Suppressor macrophage treated with lipopolysaccharide for 1 hour (primary cell): Measurements from ENCODE around the gene NAPA.

ENCODE experiments used
- DNase-seq, 3 donors: peaks; one replicate each; pipeline ENCODE4 v3.0.0-alpha.2; 2020 to 2022

Gene NAPA

DNA sequence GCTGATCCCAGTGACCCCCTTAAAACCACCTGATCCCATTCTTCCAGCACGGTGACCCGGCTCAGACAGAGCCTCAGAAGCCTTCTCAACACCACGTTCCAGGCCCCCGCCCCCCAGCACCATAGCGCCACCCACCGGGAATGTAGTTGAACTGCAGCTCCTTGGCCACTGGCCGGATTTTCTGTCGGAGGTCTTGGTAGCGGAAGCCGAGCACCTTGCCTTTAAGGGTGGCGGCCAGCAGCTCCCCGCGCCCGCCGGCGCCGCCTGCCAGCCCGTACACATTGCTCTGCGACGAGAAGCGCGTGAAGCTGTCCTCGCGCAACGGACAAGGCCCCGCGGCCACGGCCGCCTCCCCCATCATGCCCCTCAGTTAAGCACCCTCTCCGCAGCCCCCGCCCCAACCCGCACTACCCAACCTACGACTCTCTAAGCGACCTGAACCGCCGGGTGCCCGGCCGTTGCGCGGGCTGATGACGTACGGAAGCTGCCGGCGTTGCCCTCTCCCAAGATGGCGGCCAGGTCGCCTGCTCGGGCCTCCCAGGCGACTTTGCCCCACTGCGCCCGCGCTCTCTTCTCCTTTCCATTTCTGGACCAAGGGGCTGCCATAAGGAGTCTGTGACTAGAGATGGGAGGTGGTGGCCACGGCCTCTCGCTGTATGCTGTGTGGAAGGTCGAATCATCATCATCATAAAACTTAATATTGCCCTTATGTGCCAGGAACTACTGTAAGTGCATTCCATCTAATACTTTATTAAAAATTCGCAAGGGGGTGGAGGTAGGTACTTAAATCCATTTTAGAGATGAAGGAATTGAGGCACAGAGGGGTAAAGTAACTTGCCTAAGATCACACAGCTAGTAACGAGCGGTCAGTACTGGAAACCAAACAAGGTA lies 30.8 kb downstream of the NAPA start, which contains the start of gene KPTN:
Gene KPTN, minus strand, starts transcription at position 420 of the 891 bp plus-strand sequence. Its CDS starts 59 bp downstream, at position 361.
- peak; percentile 94 to 96 (median 95) for DNase-seq

DNA sequence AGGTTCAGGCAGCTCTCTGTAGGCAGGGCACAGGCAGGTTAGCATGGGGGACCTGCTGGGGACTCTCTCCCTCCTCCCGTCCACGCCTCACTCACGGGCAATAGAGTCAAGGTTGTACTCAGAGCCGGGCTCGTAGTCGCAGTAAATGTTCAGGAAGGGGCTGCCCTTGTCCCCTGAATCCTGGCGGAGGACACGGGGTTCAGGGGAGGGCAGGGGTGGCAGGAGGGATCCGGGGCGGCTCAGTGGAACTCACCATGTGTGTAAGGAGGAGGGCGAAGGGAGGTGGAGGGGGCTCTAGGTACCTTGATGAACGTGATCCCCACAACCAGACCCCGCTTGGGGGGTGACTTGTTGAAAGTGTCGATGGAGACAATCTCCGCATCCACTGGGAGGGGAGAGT lies 31.7 kb downstream of the NAPA start:
- DNase-seq: no peak

DNA sequence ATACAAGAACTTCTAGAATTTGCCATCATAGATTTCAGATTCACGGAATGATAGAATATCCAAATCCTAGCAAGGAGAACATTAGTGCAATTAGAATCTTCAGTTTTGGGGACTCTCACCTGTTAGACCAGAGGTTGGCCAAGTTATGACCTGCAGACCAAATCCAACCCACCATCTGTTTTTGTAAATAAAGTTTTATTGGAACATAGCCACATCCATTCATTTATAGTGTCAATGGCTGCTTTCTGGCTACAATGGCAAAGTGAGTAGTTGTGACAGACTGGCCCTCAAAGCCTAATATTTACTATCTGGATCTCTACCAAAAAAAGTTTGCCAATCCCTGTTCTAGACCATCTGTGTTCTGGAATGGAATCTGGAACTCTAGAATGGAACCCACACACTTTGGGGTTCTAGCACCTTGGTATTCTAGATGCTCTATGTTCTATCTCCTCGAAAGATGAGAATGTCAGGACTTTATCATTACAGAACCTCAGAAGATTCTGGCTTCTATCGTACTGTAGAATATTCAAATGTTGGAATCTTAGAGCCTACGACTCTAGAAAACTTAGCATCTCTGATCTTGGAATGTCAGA lies 33.3 kb downstream of the NAPA start:
- no peak for DNase-seq

DNA sequence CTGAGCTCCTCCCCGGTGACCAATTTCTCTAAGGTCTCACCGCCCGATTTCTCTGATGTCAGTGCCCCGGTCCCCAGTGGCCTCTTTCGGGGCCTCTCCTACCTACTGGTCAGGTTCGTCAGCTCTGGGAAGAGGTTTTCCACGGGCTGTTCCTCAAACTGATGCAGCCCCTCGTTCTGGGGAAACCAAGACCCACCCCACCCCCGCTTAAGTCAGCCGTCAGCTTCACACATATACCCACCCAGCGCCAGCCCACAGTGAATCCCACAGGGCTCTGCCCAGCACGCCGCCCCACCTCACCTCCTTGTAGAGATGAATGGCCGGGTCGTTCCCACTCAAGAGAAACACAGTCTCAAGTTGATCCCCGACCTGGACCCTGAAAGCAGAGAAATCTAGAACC lies 34.2 kb downstream of the NAPA start:
- no peak for DNase-seq

DNA sequence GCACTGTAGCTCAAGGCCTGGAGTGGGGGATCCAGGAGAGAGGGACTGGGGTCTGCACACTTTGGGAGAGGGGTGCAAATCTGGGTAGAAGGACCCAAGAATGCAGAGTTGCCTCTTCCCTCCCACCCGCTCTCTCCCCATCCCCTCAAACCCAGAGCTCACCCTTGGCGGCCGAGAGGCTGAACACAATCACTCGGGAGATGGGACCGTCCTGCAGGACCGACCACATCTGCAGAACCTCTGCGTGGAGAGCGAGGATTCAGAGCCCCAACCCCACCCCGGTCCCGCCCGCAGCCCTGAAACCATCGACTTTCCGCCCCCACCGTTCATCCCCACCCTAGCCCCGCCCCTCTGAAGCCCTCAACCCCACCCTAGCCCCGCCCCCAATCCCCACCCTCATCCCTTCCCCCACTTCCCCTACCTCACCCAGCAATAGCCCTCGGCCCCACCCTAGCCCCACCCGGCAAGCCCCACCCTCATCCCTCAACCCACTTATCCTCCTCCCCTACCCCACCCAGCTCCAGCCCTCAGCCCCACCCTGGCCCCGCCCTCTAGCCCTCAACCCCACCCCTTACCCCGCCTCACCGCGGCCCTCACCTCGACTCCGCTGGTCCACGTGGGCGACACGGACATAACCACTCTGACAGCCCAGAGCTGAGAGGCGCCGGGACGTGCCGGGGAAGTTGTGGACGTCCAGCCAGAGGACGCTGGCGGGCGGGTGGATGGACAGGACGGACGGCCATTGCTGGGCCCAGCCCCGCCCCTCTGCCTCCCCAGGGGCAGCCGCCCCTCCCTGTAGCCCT lies 35.0 kb downstream of the NAPA start:
- DNase-seq: peak in 2 of 3 donors; percentile 19 to 46

DNA sequence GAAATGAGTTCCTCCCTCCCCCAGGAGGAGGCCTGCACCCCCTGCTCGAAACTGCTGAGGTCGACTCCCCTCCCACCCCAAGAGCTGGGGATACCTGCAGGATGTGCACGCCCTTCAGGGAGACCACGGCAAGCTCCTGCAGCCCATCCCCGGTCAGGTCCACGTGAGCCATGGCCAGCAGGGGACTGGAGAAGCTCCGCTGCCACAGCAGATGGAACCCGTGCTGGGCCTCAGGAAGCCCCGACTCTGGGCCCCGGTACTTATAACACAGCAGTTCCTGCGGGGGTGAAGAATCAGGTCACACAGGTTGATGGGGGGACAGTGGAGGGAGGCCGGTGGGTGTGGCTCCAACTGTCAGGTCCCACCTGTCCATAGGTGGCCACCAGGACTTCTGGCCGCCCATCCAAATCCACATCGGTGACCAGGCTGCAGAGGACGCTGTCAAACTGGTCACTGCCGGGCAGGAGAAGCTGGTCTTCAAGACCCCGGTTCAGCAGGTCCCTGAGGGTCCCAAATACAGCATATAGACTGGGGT lies 38.4 kb downstream of the NAPA start:
- no peak for DNase-seq

DNA sequence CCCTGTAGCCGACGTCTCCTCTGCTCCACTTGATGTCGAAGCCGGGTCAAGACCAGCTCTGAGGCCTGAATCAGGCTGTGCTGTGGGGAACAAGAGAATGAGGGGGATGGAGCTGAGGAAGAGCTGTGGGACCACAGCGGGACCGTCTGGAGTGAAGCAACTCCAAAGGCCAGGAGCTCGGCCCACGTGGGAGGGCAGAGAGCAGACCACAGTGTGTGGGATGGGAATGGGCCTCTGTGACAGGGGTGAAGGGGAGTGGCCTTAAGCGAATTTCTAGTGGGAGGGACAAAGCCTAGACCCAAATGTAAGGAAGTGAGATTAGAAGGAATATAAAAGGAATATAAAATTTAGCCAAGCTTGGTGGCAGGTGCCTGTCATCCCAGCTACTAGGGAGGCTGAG lies 39.4 kb downstream of the NAPA start:
- peak; percentile 60 to 77 (median 69) for DNase-seq

DNA sequence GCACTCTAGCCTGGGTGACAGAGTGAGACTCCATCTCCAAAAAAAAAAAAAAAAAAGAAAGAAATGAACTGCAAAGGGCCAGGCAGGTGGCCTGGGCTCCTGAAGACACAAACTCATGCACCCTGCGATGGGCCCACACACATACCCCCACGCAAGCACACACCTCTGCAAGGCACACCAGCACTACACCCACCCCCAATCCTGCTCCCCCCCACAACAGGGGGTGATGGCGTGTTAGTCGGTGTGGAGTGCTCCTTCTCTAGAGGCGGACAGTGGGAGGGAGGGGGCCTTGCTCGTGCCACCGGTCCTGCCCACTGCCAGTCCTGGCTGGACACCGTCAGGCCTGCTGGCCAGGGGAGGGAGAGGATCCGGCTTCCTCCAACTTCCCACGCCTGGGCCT lies 41.5 kb downstream of the NAPA start:
- DNase-seq: no peak

DNA sequence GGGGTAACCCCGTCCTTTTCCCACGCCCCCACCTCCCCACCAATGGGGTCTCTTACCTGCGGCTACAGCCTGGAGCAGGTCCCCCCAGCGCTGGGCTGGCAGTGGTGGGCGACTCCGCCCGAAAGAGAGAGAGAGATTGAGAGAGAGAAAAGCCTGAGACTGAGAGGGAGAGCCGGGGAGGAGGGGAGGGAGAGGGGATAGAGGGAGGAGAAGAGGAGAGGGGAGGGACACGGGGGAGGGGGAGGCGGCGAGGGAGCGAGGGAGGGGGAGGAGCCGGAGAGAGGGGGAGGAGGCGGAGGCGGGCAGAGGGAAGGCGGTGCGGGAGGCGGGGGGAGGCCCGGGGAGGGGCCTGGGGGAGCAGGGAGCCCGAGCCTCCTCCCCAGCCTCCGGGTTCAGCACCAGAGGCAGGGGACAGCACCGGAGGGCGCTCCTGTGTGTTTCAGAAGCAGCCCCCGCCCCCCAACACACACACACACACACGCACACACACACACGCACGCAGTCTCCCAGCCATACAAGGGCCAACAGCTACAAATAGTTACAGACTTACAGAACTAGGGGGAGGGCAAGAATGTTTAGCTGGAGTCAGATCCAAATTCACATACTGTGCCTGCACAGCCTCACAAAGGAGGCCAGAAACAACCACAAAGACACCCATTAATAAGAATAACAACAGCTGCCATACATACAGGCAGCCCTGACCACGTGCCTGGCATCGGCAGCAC lies 43.0 kb downstream of the NAPA start, which contains the start of gene SLC8A2:
Gene SLC8A2, minus strand, starts transcription at position 161 of the 725 bp plus-strand sequence. CDS start 5,490 bp downstream, outside the sequence.
- DNase-seq: peak; percentile 31 to 69 (median 47)

DNA sequence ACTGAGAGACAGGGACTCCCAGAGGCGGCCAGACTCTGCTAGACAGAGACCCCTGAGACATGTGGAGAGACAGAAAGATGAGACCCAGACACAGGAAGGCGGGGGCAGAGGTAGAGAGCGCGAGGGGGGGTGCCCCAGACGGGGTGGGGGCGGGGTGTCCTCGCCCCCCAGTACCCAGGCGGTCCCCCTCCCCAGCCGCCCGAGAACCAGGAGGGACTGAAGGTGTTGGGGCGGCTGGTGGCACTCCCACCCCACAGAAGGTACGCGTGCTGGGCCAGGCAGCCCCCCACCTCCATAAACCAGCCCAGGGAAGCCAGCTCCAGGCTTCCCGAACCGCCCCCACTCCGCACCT lies 43.5 kb downstream of the NAPA start:
- no peak for DNase-seq

DNA sequence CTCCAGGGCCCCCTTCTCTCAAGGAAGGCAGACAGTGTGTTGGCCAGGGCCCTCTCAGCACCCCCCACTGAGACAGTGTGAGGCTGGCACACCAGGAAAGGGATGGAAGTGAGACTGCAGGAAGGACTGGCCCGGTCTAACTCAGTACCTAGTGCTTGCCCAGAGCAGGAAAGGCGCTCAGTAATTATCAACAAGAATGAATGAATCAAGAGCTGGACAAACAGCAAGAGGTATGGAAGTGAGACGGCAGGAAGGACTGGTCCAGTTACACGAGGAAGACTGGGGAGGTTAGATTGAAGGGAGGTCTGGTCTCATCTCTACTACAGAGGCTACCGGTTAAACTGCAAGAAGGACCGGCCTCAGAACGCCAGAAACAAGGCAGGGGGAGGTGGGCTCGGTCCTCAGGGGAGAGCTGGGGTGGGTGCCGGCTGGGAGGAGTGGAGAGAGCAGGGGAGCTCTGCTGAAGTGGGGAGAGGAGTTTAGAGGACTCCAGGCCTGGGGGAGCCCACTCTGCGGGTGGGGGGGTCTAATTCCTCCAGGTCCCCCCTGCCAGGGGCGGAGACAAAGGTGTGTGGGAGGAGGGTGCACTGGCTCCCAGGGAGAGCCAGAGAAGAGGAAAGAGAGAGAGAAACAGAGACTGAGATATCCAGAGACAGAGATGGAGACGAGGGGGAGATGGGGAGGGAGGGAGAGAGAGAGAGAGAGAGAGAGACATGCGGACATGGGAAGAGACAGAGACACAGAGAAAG lies 44.2 kb downstream of the NAPA start:
- DNase-seq: no peak

DNA sequence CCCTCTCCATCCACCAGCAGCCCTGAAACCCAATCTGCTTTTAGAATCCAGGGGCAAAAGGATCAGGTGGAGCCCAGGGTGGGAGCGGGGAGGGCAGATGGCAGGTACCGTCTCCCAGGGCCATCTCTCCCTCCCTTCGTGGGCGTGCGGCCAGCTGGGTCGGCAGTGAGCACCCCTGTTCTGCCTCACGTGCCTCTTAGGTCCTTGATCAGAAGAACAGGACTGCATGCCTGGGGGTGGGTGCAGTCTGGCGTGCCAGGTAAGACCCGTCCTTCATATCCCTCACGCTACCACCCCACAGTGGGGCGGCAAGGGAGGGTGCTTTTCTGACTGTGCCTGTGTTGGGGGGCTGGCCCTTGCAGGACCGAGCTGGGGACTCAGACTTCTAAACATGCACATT lies 45.1 kb downstream of the NAPA start:
- DNase-seq: no peak

DNA sequence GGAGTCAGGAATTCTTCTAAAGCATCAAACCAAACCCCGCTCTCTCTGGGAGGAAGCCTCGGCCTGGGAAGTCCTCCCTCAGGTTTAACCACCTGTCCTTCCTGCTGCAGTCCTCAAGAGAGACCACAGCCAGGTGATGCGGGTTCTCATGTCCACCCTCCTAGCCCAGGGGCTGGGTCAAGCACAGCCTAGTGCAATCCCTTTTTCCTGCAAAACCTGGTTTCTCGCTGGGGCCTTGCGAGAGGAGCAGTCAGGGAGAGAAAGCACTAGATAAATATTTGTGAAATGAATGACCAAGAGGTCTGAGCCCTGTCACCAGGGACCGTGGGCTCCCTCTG lies 45.5 kb downstream of the NAPA start:
- DNase-seq: no peak

DNA sequence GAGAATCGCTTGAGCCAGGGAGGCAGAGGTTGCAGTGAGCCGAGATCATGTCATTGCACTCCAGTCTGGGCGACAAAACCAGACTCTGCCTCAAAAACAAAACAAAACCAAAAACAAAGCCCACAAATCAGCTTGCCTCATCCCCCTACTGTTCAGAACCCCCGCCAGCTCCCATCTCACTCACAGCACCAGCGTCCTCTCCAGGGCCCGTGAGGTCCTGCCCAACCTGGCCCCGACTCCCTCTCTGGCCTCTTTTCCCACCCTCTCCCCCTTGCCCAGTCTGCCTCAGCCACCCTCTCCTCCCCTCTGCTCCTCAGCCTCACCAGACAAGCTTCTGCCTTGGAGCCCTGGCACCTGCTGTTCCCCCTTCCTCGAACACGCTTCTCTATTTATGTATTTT lies 46.9 kb downstream of the NAPA start:
- DNase-seq: no peak

DNA sequence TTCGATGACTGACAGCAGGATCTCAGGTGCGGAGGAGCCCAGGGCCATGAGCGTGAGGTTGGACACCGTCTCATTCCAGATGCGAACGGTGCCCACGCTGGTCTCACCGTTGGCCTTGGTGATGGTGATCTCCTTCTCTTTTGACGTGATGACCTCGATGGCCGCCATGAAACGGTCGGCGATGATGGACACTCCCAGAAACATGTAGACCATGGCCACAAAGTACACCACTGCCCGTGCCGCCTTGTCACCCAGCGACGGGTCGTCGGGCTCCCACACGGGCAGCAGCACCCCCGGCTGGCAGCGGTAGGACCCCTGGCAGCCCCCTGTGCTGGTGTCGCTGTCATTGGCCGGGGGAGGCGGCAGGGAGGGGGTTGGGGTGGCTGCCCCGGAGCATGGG lies 48.9 kb downstream of the NAPA start:
- no peak for DNase-seq

DNA sequence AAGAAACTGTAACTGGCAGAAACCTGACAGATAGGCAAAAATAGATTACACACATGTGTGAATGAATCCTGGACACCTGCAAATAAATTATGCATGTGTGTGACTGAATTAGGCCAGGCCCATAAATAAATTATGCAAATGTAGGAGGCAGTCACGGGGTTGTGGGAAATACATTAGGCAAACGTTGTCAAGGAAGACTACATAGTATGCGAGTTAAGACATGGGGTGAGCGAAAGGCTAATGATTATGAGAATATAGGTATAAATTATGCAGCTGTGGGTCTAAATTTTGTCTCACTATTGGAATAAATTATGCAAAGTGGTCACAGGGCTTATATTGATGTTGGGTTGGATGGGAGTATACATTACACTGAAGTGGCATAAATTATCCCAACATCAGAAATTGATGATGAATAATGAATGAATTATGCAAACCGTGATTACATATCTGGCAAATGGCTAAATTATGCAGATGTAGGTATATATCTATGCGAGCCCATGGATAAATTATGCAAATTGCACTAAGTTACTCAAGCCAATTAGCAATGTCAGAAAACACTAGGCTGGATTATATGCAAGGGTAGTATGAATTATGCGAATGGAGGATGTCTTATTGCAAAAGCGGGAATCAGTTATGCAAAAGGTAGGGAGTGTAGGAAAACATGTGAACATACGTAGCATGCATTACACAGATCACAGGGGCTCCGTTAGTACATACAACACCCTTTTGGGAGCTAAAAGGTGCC lies 50.0 kb downstream of the NAPA start:
- DNase-seq: no peak

DNA sequence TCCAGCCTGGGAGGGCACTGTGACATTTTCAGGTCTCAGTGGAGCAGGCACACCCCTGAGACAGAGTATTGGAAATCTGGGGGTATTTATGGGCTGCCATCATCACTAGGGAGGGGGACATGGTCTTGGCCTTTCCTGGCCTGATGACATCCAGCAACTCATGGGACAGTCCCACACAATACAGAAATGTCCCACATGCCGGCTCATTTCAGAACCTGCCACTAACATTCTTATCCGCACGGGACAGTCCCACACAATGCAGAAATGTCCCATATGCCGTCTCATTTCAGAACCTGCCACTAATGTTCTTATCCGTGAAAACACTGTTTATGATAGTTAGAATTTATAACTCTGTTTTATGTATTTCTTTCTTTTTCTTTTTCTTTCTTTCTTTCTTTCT lies 53.0 kb downstream of the NAPA start:
- no peak for DNase-seq

DNA sequence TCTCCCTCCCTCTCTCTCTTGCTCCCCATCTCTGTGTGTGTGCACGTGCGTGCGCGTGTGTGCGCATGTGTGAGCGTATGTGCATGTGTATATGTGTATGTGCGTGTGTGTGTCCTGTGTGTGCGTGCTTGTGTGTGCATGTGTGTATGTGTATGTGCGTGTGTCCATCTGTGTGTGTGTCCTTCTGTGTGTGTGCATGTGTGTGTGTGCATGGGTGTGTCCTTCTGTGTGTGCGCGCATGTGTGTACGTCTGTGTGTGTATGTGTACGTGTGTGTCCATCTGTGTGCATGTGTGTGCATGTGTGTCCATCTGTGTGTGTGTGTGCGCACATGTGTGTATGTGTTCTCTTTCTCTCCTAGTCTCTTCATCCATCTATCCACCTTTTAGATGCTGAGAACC lies 55.4 kb downstream of the NAPA start:
- DNase-seq: no peak

DNA sequence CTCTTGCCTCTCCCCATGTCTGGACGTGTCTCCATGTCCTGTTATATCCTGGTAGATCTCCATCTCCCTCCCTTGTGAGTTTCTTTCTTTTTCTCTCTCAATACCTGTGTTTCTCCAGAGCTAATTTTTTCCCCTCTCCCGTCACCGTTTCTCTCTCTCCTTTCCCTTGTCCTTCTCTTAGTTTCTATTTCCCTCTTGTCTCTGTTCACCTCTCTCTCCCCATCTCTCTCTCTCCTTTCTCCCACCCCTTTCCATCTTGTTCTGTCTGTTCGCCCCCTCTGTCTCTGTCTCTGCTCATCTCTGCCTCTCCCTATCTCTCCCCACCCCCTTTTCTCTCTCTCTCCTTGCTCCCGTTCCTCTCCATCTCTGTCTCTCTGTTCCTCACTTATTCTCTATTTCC lies 56.2 kb downstream of the NAPA start:
- DNase-seq: no peak

DNA sequence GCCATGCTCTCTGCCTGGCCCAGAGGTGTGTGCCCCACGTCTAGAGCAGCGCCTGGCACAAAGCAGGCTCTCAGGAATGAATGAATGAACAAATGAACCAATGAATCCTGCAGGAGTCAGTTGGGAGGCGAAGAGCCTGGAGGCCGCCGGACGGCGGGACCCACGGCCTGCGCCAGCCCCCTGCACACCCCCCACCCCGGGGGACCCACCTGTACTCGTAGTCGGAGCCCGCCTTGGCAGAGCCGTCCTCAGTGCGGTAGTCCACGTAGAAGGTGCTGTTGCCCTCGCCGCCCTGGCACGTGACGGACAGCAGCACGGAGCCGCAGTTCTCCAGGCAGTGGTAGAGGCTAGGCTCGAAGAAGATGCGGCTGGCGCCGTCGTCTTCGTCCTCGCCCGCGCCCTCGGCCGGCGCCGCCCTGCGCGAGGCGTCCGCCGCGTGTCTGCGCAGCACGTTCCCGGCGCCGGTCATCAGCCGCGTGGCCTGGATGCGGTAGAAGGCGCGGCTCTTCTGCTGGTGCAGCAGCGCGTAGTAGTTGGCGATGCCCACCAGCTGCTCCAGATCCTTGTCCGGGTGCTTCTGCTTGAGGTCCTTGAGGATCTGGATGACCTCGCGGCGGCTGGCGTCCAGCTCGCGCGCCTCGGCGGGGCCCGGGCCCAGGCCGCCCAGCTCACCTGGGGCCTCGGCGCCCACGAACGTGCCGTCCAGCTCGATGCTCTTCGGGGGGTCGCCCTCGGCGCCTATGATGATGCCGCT lies 58.0 kb downstream of the NAPA start:
- no peak for DNase-seq
